HEK293T (cell line): ENCODE results near the gene FRMD1.
A peak's percentile ranks its signal among the peaks of the same experiment; 100 is the strongest.

Experiments used
- CTCF ChIA-PET: fragments of 350-600 bp; formaldehyde crosslinking; extraction: SDS; loops from one replicate; lab custom pipeline; 2021; ENCODE audit warnings: antibody characterized with exemption, inconsistent platforms; lab: Yijun Ruan, JAX
- POLR2A ChIA-PET: fragments of 350-600 bp; formaldehyde crosslinking; extraction: SDS; loops from one replicate; lab custom pipeline; 2020; ENCODE audit warnings: antibody characterized with exemption, inconsistent platforms; lab: Yijun Ruan, JAX
- DNase-seq: peaks from one replicate; pipeline ENCODE4 v3.0.0; 2012; ENCODE audit warnings: mixed read lengths; ENCODE audit errors: extremely low spot score
- ARNT ChIP-seq: fragments of 450-650 bp; IDR thresholded peaks from 2 replicates; pipeline ENCODE4 v1.6.1; 2017; ENCODE audit warnings: mild to moderate bottlenecking
- BHLHE40 ChIP-seq: fragments of 450-650 bp; IDR thresholded peaks from 2 replicates; pipeline ENCODE4 v1.6.1; 2016; ENCODE audit warnings: mild to moderate bottlenecking, moderate library complexity, borderline replicate concordance
- CTBP1 ChIP-seq: fragments of 450-650 bp; IDR thresholded peaks from 2 replicates; pipeline ENCODE4 v1.6.1; 2016; ENCODE audit warnings: borderline replicate concordance
- ELF4 ChIP-seq: fragments of 450-650 bp; IDR thresholded peaks from 2 replicates; pipeline ENCODE4 v1.6.1; 2017; ENCODE audit warnings: antibody characterized with exemption
- FOXA1 ChIP-seq: fragments of 450-650 bp; IDR thresholded peaks from 2 replicates; pipeline ENCODE4 v1.6.1; 2016; ENCODE audit warnings: mild to moderate bottlenecking
- FOXK2 ChIP-seq: fragments of 450-650 bp; IDR thresholded peaks from 2 replicates; pipeline ENCODE4 v1.6.1; 2016; ENCODE audit warnings: mild to moderate bottlenecking
- FOXM1 ChIP-seq: fragments of 450-650 bp; IDR thresholded peaks from 2 replicates; pipeline ENCODE4 v1.6.1; 2017; ENCODE audit warnings: mild to moderate bottlenecking, borderline replicate concordance
- HDGF ChIP-seq: fragments of 450-650 bp; IDR thresholded peaks from 2 replicates; pipeline ENCODE4 v1.6.1; 2017; ENCODE audit warnings: antibody characterized with exemption, borderline replicate concordance
- L3MBTL2 ChIP-seq: fragments of 450-650 bp; conservative IDR thresholded peaks from 2 replicates; pipeline ENCODE4 v1.6.1; 2016; ENCODE audit warnings: mild to moderate bottlenecking
- LEF1 ChIP-seq: fragments of 450-650 bp; IDR thresholded peaks from 2 replicates; pipeline ENCODE4 v1.6.1; 2017; ENCODE audit warnings: mild to moderate bottlenecking, borderline replicate concordance
- NFRKB ChIP-seq: fragments of 450-650 bp; IDR thresholded peaks from 2 replicates; pipeline ENCODE4 v1.6.1; 2016; ENCODE audit warnings: mild to moderate bottlenecking, moderate library complexity
- PKNOX1 ChIP-seq: fragments of 450-650 bp; IDR thresholded peaks from 2 replicates; pipeline ENCODE4 v1.6.1; 2016
- SP1 ChIP-seq: fragments of 450-650 bp; IDR thresholded peaks from 2 replicates; pipeline ENCODE4 v1.6.1; 2017
- SUZ12 ChIP-seq: fragments of 450-650 bp; IDR thresholded peaks from 2 replicates; pipeline ENCODE4 v1.6.1; 2016; ENCODE audit warnings: mild to moderate bottlenecking
- TARDBP ChIP-seq: fragments of 450-650 bp; IDR thresholded peaks from 2 replicates; pipeline ENCODE4 v1.6.1; 2016
- ZNF384 ChIP-seq: fragments of 450-650 bp; IDR thresholded peaks from 2 replicates; pipeline ENCODE4 v1.6.1; 2016

Gene FRMD1

DNA sequence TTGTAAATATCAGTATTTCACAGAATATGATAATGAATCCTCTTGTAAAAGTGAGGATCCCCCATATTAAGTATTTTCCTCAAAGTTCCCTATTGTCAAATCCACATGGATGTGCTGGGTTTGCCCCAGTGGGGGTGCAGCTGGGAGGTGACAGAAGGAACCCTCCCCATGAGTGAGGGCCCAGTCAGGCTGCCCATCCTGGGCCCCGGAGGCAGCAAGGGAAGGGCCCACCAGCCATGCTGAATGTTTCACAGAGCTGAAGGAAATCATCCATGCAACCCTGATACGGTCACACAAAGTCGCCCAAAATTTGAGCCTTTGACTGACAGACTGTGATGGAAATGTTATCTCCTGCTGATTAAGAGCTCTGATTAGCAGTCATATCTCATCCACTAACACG lies 39.7 kb downstream of the FRMD1 start:
- DNase-seq: no peak
- CTCF ChIA-PET: no interaction called here
- POLR2A ChIA-PET: no interaction called here
- TF ChIP-seq FOXK2 (no peak), CTBP1 (no peak), LEF1 (no peak), L3MBTL2 (no peak), SP1 (no peak), ELF4 (no peak), ZNF384 (no peak), HDGF (no peak), ARNT (no peak), FOXA1 (no peak), NFRKB (no peak), PKNOX1 (no peak), SUZ12 (no peak), BHLHE40 (no peak), TARDBP (no peak), FOXM1 (no peak)

DNA sequence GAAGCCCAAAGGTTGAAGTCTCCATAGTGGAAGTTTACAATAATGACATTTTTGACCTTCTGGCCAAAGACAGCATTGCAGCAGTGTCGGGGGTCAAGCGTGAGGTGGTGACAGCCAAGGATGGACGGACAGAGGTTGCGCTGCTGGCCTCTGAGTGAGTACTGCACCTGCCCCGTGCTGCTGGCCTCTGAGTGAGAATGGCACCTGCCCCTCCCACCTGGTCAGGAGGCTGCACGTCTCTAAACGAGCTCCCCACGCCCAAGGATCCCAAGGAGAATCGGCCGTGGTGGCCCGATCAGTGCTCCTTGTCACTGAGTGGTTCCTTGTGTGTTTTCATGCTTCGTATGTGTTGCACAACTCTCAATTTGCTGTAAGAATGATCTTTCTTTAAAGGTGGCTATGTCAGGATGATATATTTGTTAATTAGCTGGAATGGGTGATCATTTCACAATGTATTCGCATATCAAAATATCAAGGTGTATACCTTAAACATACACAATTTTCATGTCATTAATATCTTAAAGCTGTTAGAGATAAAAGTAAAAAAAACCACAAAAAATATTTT lies 40.4 kb downstream of the FRMD1 start:
- DNase-seq: no peak
- TF ChIP-seq ARNT: no peak
- TF ChIP-seq FOXM1: no peak
- no peak for TF ChIP-seq BHLHE40
- no peak for TF ChIP-seq TARDBP
- no peak for TF ChIP-seq ZNF384
- no peak for TF ChIP-seq CTBP1
- no peak for TF ChIP-seq FOXA1
- no peak for TF ChIP-seq ELF4
- no peak for TF ChIP-seq LEF1
- no peak for TF ChIP-seq SUZ12
- no peak for TF ChIP-seq HDGF
- no peak for TF ChIP-seq FOXK2
- no peak for TF ChIP-seq NFRKB
- no peak for TF ChIP-seq PKNOX1
- TF ChIP-seq L3MBTL2: no peak
- no peak for TF ChIP-seq SP1
- CTCF ChIA-PET: no interaction called here
- POLR2A ChIA-PET: no interaction called here

DNA sequence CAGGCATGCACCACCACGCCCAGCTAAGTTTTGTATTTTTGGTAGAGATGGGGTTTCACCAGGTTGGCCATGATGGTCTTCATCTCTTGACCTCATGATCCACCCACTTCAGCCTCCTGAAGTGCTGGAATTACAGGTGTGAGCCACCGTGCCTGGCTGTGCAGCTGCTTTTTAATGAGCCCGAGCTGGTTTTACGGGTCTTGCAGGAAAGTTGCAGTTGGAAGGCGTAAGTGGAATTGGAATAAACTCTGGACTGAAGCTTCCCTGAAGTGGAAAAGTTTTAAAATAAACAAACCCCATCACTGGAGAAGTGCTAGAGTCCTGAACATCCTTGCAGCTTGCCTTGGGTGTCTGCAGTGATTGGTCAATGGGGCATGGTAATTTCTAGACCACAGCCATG lies 41.2 kb downstream of the FRMD1 start:
- TF ChIP-seq ZNF384 (no peak), CTBP1 (no peak), PKNOX1 (no peak), ELF4 (no peak), BHLHE40 (no peak), FOXM1 (no peak), HDGF (no peak), FOXK2 (no peak), L3MBTL2 (no peak), FOXA1 (no peak), ARNT (no peak), NFRKB (no peak), SUZ12 (no peak), TARDBP (no peak), SP1 (no peak), LEF1 (no peak)
- CTCF ChIA-PET: no interaction called here
- DNase-seq: no peak

DNA sequence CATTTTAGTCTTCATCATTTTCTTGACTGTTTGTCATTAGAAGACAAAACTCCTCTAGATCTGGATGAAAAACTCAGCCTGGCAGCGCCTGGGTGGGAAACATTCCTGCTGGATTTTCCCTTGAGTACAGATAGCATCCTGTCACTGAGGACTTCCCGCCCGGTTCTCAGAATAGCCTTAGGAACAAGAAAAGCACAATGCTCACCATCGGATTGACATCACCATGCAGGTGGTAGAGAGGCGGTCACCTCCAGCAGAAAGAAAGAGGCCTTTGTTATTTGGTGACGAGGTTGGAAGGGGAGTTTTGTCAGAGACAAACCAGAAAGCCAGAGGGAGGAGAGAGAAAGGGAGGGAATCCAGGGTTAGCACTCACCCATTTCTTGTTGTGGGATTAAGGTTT lies 41.8 kb downstream of the FRMD1 start:
- no peak for DNase-seq
- CTCF ChIA-PET: no interaction called here
- POLR2A ChIA-PET: no interaction called here
- TF ChIP-seq LEF1 (no peak), ARNT (no peak)

More for the DNA sequence above, 41.2 kb downstream of the FRMD1 start:
- POLR2A ChIA-PET: no interaction called here

DNA sequence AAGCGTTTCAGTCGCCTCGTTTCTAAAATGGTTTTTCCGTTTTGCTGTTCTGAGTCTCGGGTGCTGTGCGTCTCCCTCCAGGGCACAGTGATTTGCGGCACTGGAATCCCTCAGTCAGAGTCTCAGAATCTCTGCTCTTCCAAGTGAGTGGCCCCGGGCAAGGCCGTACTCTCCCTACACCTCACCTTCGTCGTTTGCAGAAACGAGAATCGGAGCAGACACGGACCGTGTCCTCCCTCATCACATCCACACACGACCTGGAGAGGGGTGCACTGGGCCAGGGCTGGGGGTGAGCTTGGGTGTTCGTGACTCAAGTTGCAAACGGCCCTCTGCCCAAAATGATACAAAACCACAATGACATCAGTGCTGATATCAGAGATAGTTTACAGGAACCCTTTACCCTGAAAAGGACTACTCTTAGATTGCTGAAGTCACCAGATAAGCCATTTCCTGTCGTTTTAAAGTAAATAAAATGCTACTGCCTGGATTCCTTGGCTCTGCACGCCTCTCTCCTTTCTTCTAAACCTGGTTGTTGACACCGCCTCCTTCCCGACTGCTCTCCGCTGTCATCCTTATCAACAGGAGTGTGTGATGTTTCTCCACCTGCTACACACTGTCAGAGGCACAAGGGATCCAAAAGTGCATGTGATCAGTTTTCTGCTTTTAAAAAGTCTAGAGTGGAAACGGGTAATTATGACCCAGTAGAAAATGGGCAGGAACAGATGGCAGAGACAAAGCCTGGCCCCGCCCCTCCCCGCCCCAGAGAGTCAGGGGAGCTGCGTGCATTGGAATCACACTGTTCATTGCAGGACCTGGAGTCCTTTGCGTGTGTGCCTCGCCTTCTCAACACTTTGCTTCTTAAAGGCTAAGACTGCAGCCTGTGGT lies 43.1 kb downstream of the FRMD1 start:
- POLR2A ChIA-PET: interaction anchor here (1.2 to 1.9 kb wide), 2 partner anchors 9 to 10 kb away, joined by 5 to 10 read pairs; no protein-coding TSS in a partner anchor
- CTCF ChIA-PET: no interaction called here
- TF ChIP-seq SUZ12 (no peak), CTBP1 (no peak), TARDBP (no peak), FOXM1 (no peak), L3MBTL2 (no peak; the same call in 1 of the 2 replicates), NFRKB (no peak), ZNF384 (no peak)
- DNase-seq: peak; percentile 64

DNA sequence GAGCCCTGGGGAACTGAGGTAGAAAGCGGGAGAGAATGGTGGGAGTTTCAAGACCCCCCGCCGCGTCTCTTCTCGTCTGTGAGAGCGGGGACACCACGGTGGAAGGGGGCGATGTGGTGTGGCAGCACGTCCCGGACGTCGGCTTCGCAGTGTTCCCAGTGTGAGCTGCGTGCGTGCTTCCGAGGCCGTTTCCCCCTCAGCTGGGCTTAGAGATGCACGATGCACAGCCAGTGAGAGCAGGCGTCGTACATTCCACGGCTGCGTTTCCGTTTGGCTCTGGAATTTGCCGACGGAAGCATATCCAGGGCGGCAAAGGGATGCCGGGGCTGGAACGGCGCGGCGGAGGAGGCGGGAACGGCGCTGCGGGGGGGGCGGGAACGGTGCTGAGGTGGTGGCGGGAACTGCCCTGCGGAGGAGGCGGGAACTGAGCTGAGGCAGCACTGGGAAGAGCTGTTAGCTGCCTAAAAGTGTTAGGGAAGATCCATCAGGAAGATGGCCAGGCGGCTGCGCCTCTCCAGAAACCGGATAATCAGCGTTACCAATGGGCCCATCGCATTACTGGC lies 43.8 kb downstream of the FRMD1 start:
- TF ChIP-seq SP1: no peak
- TF ChIP-seq PKNOX1: no peak
- TF ChIP-seq FOXA1: no peak
- no peak for TF ChIP-seq NFRKB
- TF ChIP-seq BHLHE40: no peak
- no peak for TF ChIP-seq HDGF
- TF ChIP-seq FOXK2: no peak
- no peak for TF ChIP-seq LEF1
- TF ChIP-seq TARDBP: no peak
- TF ChIP-seq L3MBTL2: peak; percentile 100
- TF ChIP-seq ZNF384: no peak
- TF ChIP-seq ELF4: no peak
- 0 out of 2 replicates have a peak, but pooled peaks have one; percentile 13 for TF ChIP-seq FOXM1
- peak; percentile 82; the same call in 1 of the 2 replicates for TF ChIP-seq ARNT
- TF ChIP-seq CTBP1: peak; percentile 45; the same call in 1 of the 2 replicates
- TF ChIP-seq SUZ12: no peak
- POLR2A ChIA-PET: interaction anchor here (1.2 to 1.9 kb wide), 2 partner anchors 10 kb away, joined by 5 to 10 read pairs; no protein-coding TSS in a partner anchor
- CTCF ChIA-PET: no interaction called here
- peak; percentile 83 for DNase-seq
